DLD1 (cell line): ENCODE data around the gene SYNDIG1.

ENCODE experiments used
- in situ Hi-C: cut with HindIII; loops from 2 replicates; pipeline ENCODE4 v1.10.0; 2017; ENCODE audit warnings: low sequenced_read_pairs

SYNDIG1 gene

GRCh38 chr20:24519476-24519875 is 50.0 kb downstream of the SYNDIG1 start:
- in situ Hi-C loops = no loop called here

- in situ Hi-C loops = no loop called here
These were observed 51.6 kb downstream of the SYNDIG1 start for GRCh38 chr20:24521032-24521431.

GRCh38 chr20:24522452-24523330 is 53.3 kb downstream of the SYNDIG1 start:
- in situ Hi-C loops = no loop called here

- in situ Hi-C loops = no loop called here
These were observed 54.2 kb downstream of the SYNDIG1 start for GRCh38 chr20:24523661-24524060.

- in situ Hi-C loops = no loop called here
These were observed 59.3 kb downstream of the SYNDIG1 start for GRCh38 chr20:24528583-24529368.

GRCh38 chr20:24529369-24529719 is 59.9 kb downstream of the SYNDIG1 start:
- in situ Hi-C loops = no loop called here

- in situ Hi-C loops = no loop called here
These were observed 60.8 kb downstream of the SYNDIG1 start for GRCh38 chr20:24530131-24530680.

- in situ Hi-C loops = no loop called here
These were observed 61.8 kb downstream of the SYNDIG1 start for GRCh38 chr20:24531202-24531601.

GRCh38 chr20:24531631-24532419 is 62.4 kb downstream of the SYNDIG1 start:
- in situ Hi-C loops = no loop called here

- in situ Hi-C loops = no loop called here
These were observed 64.0 kb downstream of the SYNDIG1 start for GRCh38 chr20:24533449-24533848.

- in situ Hi-C loops = no loop called here
These were observed 64.9 kb downstream of the SYNDIG1 start for GRCh38 chr20:24534282-24534681.

GRCh38 chr20:24535941-24536730 is 66.7 kb downstream of the SYNDIG1 start:
- in situ Hi-C loops = no loop called here

- in situ Hi-C loops = no loop called here
These were observed 67.8 kb downstream of the SYNDIG1 start for GRCh38 chr20:24537210-24537609.

GRCh38 chr20:24542721-24543120 is 73.3 kb downstream of the SYNDIG1 start:
- in situ Hi-C loops = no loop called here

- in situ Hi-C loops = no loop called here
These were observed 73.7 kb downstream of the SYNDIG1 start for GRCh38 chr20:24543168-24543567.

- in situ Hi-C loops = no loop called here
These were observed 74.3 kb downstream of the SYNDIG1 start for GRCh38 chr20:24543741-24544140.

GRCh38 chr20:24544371-24544770 is 74.9 kb downstream of the SYNDIG1 start:
- in situ Hi-C loops = no loop called here

- in situ Hi-C loops = no loop called here
These were observed 75.7 kb downstream of the SYNDIG1 start for GRCh38 chr20:24545168-24545567.

GRCh38 chr20:24546232-24546892 is 76.9 kb downstream of the SYNDIG1 start:
- in situ Hi-C loops = no loop called here

GRCh38 chr20:24547967-24548366 is 78.5 kb downstream of the SYNDIG1 start:
- in situ Hi-C loops = no loop called here
